Activated naive CD4-positive, alpha-beta T cell treated with anti-CD3 and anti-CD28 coated beads for 36 hours (primary cell): ENCODE results near the gene GPD2. TPM values are rescaled to one million over a fixed set of nuclear protein-coding genes. Genes with fewer than 3 reads are reported as not detected.
A peak's percentile ranks its signal among the peaks of the same experiment; 100 is the strongest.

Experiments
- CTCF ChIA-PET: fragments of 350-600 bp; sonication (Branson Sonifier 250); formaldehyde crosslinking; loops from one replicate; lab custom pipeline; 2021; ENCODE audit warnings: antibody characterized with exemption; lab: Charles Lee
- DNase-seq: peaks from one replicate; pipeline ENCODE4 v3.0.0-alpha.2; 2020
- H3K27ac Mint-ChIP-seq: one replicate; pipeline ENCODE4 v1.8.0; 2021; ENCODE audit warnings: mild to moderate bottlenecking, mixed read lengths
- H3K27me3 Mint-ChIP-seq: one replicate; pipeline ENCODE4 v1.8.0; 2021; ENCODE audit warnings: low read depth, mixed read lengths
- H3K36me3 Mint-ChIP-seq: one replicate; pipeline ENCODE4 v1.8.0; 2021; ENCODE audit warnings: low read depth, mixed read lengths
- H3K4me1 Mint-ChIP-seq: one replicate; pipeline ENCODE4 v1.8.0; 2021; ENCODE audit warnings: low read depth, mixed read lengths
- H3K4me3 Mint-ChIP-seq: one replicate; pipeline ENCODE4 v1.8.0; 2021; ENCODE audit warnings: mild to moderate bottlenecking, moderate library complexity, mixed read lengths
- H3K9me3 Mint-ChIP-seq: one replicate; pipeline ENCODE4 v1.8.0; 2021; ENCODE audit warnings: mixed read lengths
- intact Hi-C: fragments of 100-400 bp; cut with micrococcal nuclease; formaldehyde crosslinking; loops from one replicate; pipeline ENCODE4 v1.15.1; 2023
- total RNA-seq, 2 experiments: library from RNA; stranded (reverse); gene quantifications; one replicate each; pipeline ENCODE4 v1.2.3, GENCODE V29; 2021

Gene GPD2
- 10 to 100 TPM; 18.8 to 19.9 TPM for total RNA-seq

GRCh38 chr2:156435718-156436496 is at the start of gene GPD2:
TSS of gene GPD2 (plus strand) at chr2:156436379. CDS start at chr2:156476106, 39,727 bp downstream.
- Mint-ChIP-seq H3K4me3 (peak within 1 kb of the TSS; percentile 94), H3K27me3 (no peaks in the 10 kb centered on the region), H3K27ac (peak within 1 kb of the TSS; percentile 92), H3K36me3 (peaks cover 6% of the 10 kb centered on the region), H3K4me1 (peaks cover 30% of the 10 kb centered on the region), H3K9me3 (no peaks in the 10 kb centered on the region)
- CTCF ChIA-PET: interaction anchor here (1.2 to 1.5 kb wide), 3 partner anchors 97 to 101 kb away, joined by 4 to 5 read pairs (median 5); no protein-coding TSS in a partner anchor
- DNase-seq: peak; percentile 56
- intact Hi-C loops: loop anchor here (1.0 to 2.0 kb wide), 6 partner anchors 36 to 153 kb away; partner anchors contain the start of gene NR4A2

- peaks cover 18% of the 10 kb centered on the region for H3K4me1 Mint-ChIP-seq
- no peak overlapping the region for H3K4me3 Mint-ChIP-seq
- DNase-seq: no peak
- no peaks in the 10 kb centered on the region for H3K27me3 Mint-ChIP-seq
- H3K27ac Mint-ChIP-seq: no peak overlapping the region
- H3K9me3 Mint-ChIP-seq: no peaks in the 10 kb centered on the region
- H3K36me3 Mint-ChIP-seq: no peaks in the 10 kb centered on the region
- CTCF ChIA-PET: no interaction called here
- intact Hi-C loops: no loop called here
Measured at GRCh38 chr2:156394033-156394741, 42.0 kb upstream of the GPD2 start.

GRCh38 chr2:156396126-156396525 is 40.1 kb upstream of the GPD2 start:
- CTCF ChIA-PET: interaction anchor here (0.6 kb wide), 1 partner anchor 842 kb away, joined by 5 read pairs; no protein-coding TSS in a partner anchor
- Mint-ChIP-seq H3K4me1 (peaks cover 31% of the 10 kb centered on the region), H3K9me3 (no peaks in the 10 kb centered on the region), H3K27me3 (peaks cover 5% of the 10 kb centered on the region), H3K27ac (no peak overlapping the region), H3K36me3 (peaks cover 5% of the 10 kb centered on the region), H3K4me3 (no peak overlapping the region)
- no peak for DNase-seq
- intact Hi-C loops: no loop called here

GRCh38 chr2:156397229-156397628 is 39.0 kb upstream of the GPD2 start:
- DNase-seq: no peak
- Mint-ChIP-seq H3K4me1 (peaks cover 34% of the 10 kb centered on the region), H3K36me3 (peaks cover 5% of the 10 kb centered on the region), H3K9me3 (no peaks in the 10 kb centered on the region), H3K4me3 (no peak overlapping the region), H3K27ac (no peak overlapping the region), H3K27me3 (peaks cover 5% of the 10 kb centered on the region)
- CTCF ChIA-PET: interaction anchor here (0.6 kb wide), 1 partner anchor 62 kb away, joined by 3 read pairs; no protein-coding TSS in a partner anchor
- intact Hi-C loops: no loop called here

GRCh38 chr2:156398176-156398575 is 38.0 kb upstream of the GPD2 start:
- CTCF ChIA-PET: interaction anchor here (0.6 kb wide), 1 partner anchor 63 kb away, joined by 3 read pairs; no protein-coding TSS in a partner anchor
- DNase-seq: peak; percentile 34

GRCh38 chr2:156399224-156399949 is 36.8 kb upstream of the GPD2 start:
- H3K9me3 Mint-ChIP-seq: no peaks in the 10 kb centered on the region
- H3K4me1 Mint-ChIP-seq: peaks cover 34% of the 10 kb centered on the region
- peaks cover 5% of the 10 kb centered on the region for H3K27me3 Mint-ChIP-seq

More at GRCh38 chr2:156398176-156398575, 38.0 kb upstream of the GPD2 start:
- H3K4me3 Mint-ChIP-seq: no peak overlapping the region
- no peaks in the 10 kb centered on the region for H3K9me3 Mint-ChIP-seq
- intact Hi-C loops: no loop called here
- peaks cover 5% of the 10 kb centered on the region for H3K27me3 Mint-ChIP-seq
- no peak overlapping the region for H3K27ac Mint-ChIP-seq
- peaks cover 5% of the 10 kb centered on the region for H3K36me3 Mint-ChIP-seq
- H3K4me1 Mint-ChIP-seq: peaks cover 34% of the 10 kb centered on the region

GRCh38 chr2:156399950-156400705 is 36.1 kb upstream of the GPD2 start:
- Mint-ChIP-seq H3K27ac (peak overlapping the region; percentile 99), H3K27me3 (peaks cover 5% of the 10 kb centered on the region), H3K36me3 (peaks cover 5% of the 10 kb centered on the region), H3K9me3 (no peaks in the 10 kb centered on the region), H3K4me3 (peak overlapping the region; percentile 89), H3K4me1 (peaks cover 34% of the 10 kb centered on the region)
- CTCF ChIA-PET: interaction anchor here (0.7 to 2.6 kb wide), 5 partner anchors 34 to 83 kb away, joined by 3 to 28 read pairs (median 3); no protein-coding TSS in a partner anchor
- peak; percentile 33 for DNase-seq
- intact Hi-C loops: loop anchor here (1.0 to 2.0 kb wide), 8 partner anchors 15 to 189 kb away; partner anchors contain the start of gene GPD2

More at GRCh38 chr2:156399224-156399949, 36.8 kb upstream of the GPD2 start:
- Mint-ChIP-seq H3K27ac (peak overlapping the region; percentile 99), H3K36me3 (peaks cover 5% of the 10 kb centered on the region), H3K4me3 (peak overlapping the region; percentile 89)
- no peak for DNase-seq
- intact Hi-C loops: no loop called here
- CTCF ChIA-PET: interaction anchor here (0.7 to 2.6 kb wide), 3 partner anchors 35 to 65 kb away, joined by 3 to 28 read pairs (median 10); no protein-coding TSS in a partner anchor

GRCh38 chr2:156400706-156401678 is 35.2 kb upstream of the GPD2 start:
- H3K9me3 Mint-ChIP-seq: no peaks in the 10 kb centered on the region
- H3K4me3 Mint-ChIP-seq: peak overlapping the region; percentile 89
- peaks cover 34% of the 10 kb centered on the region for H3K4me1 Mint-ChIP-seq
- peaks cover 5% of the 10 kb centered on the region for H3K27me3 Mint-ChIP-seq
- DNase-seq: peak; percentile 85
- H3K27ac Mint-ChIP-seq: peak overlapping the region; percentile 99
- CTCF ChIA-PET: interaction anchor here (0.7 to 2.6 kb wide), 4 partner anchors 42 to 84 kb away, joined by 3 to 28 read pairs (median 6); no protein-coding TSS in a partner anchor
- H3K36me3 Mint-ChIP-seq: peaks cover 5% of the 10 kb centered on the region
- intact Hi-C loops: loop anchor here (1.0 to 2.0 kb wide), 8 partner anchors 16 to 188 kb away; partner anchors contain the start of gene GPD2

GRCh38 chr2:156401861-156402260 is 34.3 kb upstream of the GPD2 start:
- intact Hi-C loops: loop anchor here (2.0 kb wide), 2 partner anchors 89 to 187 kb away; no protein-coding TSS in a partner anchor
- CTCF ChIA-PET: no interaction called here
- peaks cover 5% of the 10 kb centered on the region for H3K36me3 Mint-ChIP-seq
- H3K4me3 Mint-ChIP-seq: no peak overlapping the region
- no peak overlapping the region for H3K27ac Mint-ChIP-seq
- no peaks in the 10 kb centered on the region for H3K9me3 Mint-ChIP-seq
- no peak for DNase-seq
- H3K27me3 Mint-ChIP-seq: peaks cover 5% of the 10 kb centered on the region
- H3K4me1 Mint-ChIP-seq: peaks cover 29% of the 10 kb centered on the region

GRCh38 chr2:156405586-156405985 is 30.6 kb upstream of the GPD2 start:
- no peak overlapping the region for H3K4me3 Mint-ChIP-seq
- intact Hi-C loops: no loop called here
- no peak overlapping the region for H3K27ac Mint-ChIP-seq
- H3K4me1 Mint-ChIP-seq: peaks cover 7% of the 10 kb centered on the region
- H3K27me3 Mint-ChIP-seq: peaks cover 8% of the 10 kb centered on the region
- no peaks in the 10 kb centered on the region for H3K9me3 Mint-ChIP-seq
- CTCF ChIA-PET: interaction anchor here (1.4 kb wide), 1 partner anchor 184 kb away, joined by 7 read pairs; no protein-coding TSS in a partner anchor
- DNase-seq: no peak
- H3K36me3 Mint-ChIP-seq: peaks cover 5% of the 10 kb centered on the region
